Gastrocnemius medialis (tissue), 4 donors: ENCODE data around the gene EVX2. TPM values are rescaled to one million over a fixed set of nuclear protein-coding genes. Genes with fewer than 3 reads are reported as not detected.

Experiments
- ATAC-seq, 2 donors: fragments of 150-250 bp; one replicate each; pipeline ENCODE4 v1.9.1; 2016
- DNase-seq, 2 donors: peaks; one replicate each; pipeline ENCODE4 v3.0.0-alpha.2; 2019
- H3K27ac ChIP-seq, 4 donors: fragments of 200-600 bp; sonication (generic); 1 replicate in 1 of 4; 2 replicates in 3 of 4; pipeline ENCODE4 v1.5.1; 2016 to 2018; ENCODE audit warnings: mild to moderate bottlenecking in 2 of 4, moderate library complexity in 1 of 4
- H3K27me3 ChIP-seq, 3 donors: fragments of 200-600 bp; sonication (generic) in 2 of 3; 1 replicate in 1 of 3; 2 replicates in 2 of 3; pipeline versions ENCODE4 v1.5.1 to v1.6.0; 2016 to 2019; ENCODE audit warnings: mild to moderate bottlenecking in 1 of 3, moderate library complexity in 1 of 3
- H3K36me3 ChIP-seq, 2 donors: fragments of 200-600 bp; sonication (generic) in 1 of 2; one replicate each; pipeline ENCODE4 v1.5.1; 2017 to 2018
- H3K4me1 ChIP-seq, 2 donors: fragments of 200-600 bp; sonication (generic) in 1 of 2; one replicate each; pipeline ENCODE4 v1.5.1; 2016 to 2017; ENCODE audit warnings: mild to moderate bottlenecking in 2 of 2
- H3K4me3 ChIP-seq, 4 donors: fragments of 200-600 bp; sonication (generic) in 3 of 4; 1 replicate in 1 of 4; 2 replicates in 3 of 4; pipeline ENCODE4 v1.5.1; 2016 to 2019; ENCODE audit warnings: mild to moderate bottlenecking in 2 of 4
- H3K9me3 ChIP-seq, 3 donors: fragments of 200-600 bp; sonication (generic) in 2 of 3; 1 replicate in 1 of 3; 2 replicates in 2 of 3; pipeline ENCODE4 v1.5.1; 2016 to 2019
- CTCF ChIP-seq, 5 experiments: fragments of 450-650 bp in 3 of 5; fragments of 200-600 bp in 2 of 5; sonication (generic) in 2 of 5; IDR thresholded peaks in 4 of 5; conservative IDR thresholded peaks in 1 of 5; 1 replicate in 4 of 5; 2 replicates in 1 of 5; pipeline ENCODE4 v1.5.1; 2016 to 2019; ENCODE audit warnings: antibody characterized with exemption in 5 of 5, mild to moderate bottlenecking in 3 of 5, moderate library complexity in 3 of 5
- POLR2A ChIP-seq, 2 donors: fragments of 450-650 bp; IDR thresholded peaks; one replicate each; pipeline ENCODE4 v1.6.1; 2017; ENCODE audit warnings: antibody characterized with exemption in 2 of 2, mild to moderate bottlenecking in 2 of 2, moderate library complexity in 2 of 2
- in situ Hi-C, 4 donors: fragments of 200-750 bp; cut with MboI; loops; one replicate each; pipeline versions ENCODE4 v1.15.0 to v1.8.0; 2017; ENCODE audit warnings: low sequenced_read_pairs in 4 of 4
- intact Hi-C: fragments of 100-400 bp; cut with DNase I; formaldehyde crosslinking; loops from one replicate; pipeline ENCODE4 v1.15.1; 2023; ENCODE audit warnings: low total_unique reads
- total RNA-seq, 4 donors: library from RNA; depleted of rRNA; stranded (reverse); fragments of >200 nt; gene quantifications; one replicate each; pipeline versions ENCODE4 v1.1.0 to v1.2.3, GENCODE V29; 2016

Gene EVX2
- total RNA-seq, 4 donors from 2014 or later: not detected

DNA sequence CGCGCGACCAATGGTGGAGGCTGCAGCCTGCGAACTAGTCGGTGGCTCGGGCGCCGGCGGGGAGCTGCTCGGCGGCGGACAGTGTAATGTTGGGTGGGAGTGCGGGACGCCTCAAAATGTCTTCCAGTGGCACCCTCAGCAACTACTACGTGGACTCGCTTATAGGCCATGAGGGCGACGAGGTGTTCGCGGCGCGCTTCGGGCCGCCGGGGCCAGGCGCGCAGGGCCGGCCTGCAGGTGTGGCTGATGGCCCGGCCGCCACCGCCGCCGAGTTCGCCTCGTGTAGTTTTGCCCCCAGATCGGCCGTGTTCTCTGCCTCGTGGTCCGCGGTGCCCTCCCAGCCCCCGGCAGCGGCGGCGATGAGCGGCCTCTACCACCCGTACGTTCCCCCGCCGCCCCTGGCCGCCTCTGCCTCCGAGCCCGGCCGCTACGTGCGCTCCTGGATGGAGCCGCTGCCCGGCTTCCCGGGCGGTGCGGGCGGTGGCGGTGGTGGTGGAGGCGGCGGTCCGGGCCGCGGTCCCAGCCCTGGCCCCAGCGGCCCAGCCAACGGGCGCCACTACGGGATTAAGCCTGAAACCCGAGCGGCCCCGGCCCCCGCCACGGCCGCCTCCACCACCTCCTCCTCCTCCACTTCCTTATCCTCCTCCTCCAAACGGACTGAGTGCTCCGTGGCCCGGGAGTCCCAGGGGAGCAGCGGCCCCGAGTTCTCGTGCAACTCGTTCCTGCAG, 39.1 kb upstream of the EVX2 start, which contains the start of gene HOXD9:
Gene HOXD9 (plus strand): TSS at position 37 of the 728 bp plus-strand sequence. CDS start 50 bp downstream, at position 87.
- Histone ChIP-seq H3K27ac (peak within 1 kb of the TSS; percentile 32 to 84 (median 66)), H3K27me3 (peaks cover 54 to 81% (median 71%) of the 10 kb centered on the region in 3 donors), H3K9me3 (no peaks in the 10 kb centered on the region), H3K4me3 (peak within 1 kb of the TSS; percentile 60 to 73 (median 70)), H3K4me1 (peaks cover 9 to 14% of the 10 kb centered on the region in 2 donors), H3K36me3 (no peaks in the 10 kb centered on the region)
- TF ChIP-seq CTCF (IDR thresholded peaks at IDR 0.05 in 4 of 5, conservative IDR thresholded peaks at IDR 0.05 in 1 of 5) (no peak), POLR2A (IDR thresholded peaks at IDR 0.05) (peak in 1 of 2 donors; percentile 47)
- peak; percentile 53 to 60 for DNase-seq
- peak; percentile 76 to 90 for ATAC-seq
- in situ Hi-C loops (loop anchor here in 3 of 4 donors (10.0 to 25.0 kb wide), 2 partner anchors 512 to 689 kb away; no protein-coding TSS in a partner anchor), intact Hi-C loops (loop anchor here (10.0 kb wide), 1 partner anchor 1022 kb away; no protein-coding TSS in a partner anchor)

DNA sequence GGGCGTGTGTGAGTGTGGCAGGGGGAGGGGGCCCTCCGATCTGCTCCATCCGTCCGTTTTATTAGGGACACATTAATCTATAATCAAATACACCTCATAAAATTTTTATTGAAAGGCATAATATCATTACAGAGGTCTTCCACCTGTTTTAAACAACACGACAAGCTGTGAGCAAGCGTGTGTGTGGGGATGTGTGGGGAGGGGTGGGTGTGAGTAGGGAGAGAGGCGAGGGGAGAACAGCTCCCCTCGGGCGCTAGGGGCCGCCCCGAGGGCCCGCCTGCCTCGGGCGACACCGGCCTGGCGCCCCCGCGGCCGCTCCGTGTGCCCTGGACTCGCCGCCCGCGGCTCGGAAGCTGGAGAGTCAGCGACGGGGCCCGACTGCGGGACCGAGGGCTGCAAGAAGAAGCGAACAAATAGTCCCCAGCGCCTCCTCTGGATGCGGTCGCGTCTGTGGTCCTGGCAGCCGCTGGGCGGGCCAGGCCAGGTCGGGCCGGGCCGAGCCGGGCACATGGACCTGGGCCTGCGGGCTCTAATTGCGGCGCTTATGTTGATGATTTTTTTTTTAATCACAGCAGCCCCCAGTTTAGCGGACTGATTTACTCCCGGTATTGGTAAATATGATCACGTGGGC, 38.4 kb upstream of the EVX2 start:
- peaks cover 9 to 14% of the 10 kb centered on the region in 2 donors for H3K4me1 ChIP-seq
- peak overlapping the region; percentile 32 to 84 (median 66) for H3K27ac ChIP-seq
- TF ChIP-seq POLR2A (IDR thresholded peaks at IDR 0.05) (no peak), CTCF (IDR thresholded peaks at IDR 0.05 in 4 of 5, conservative IDR thresholded peaks at IDR 0.05 in 1 of 5) (no peak)
- no peaks in the 10 kb centered on the region for H3K36me3 ChIP-seq
- intact Hi-C loops: loop anchor here (10.0 kb wide), 1 partner anchor 1023 kb away; no protein-coding TSS in a partner anchor
- ATAC-seq: peak; percentile 18 to 50
- in situ Hi-C loops: loop anchor here in 3 of 4 donors (10.0 to 25.0 kb wide), 2 partner anchors 513 to 690 kb away; no protein-coding TSS in a partner anchor
- peaks cover 61 to 81% (median 77%) of the 10 kb centered on the region in 3 donors for H3K27me3 ChIP-seq
- H3K4me3 ChIP-seq: peak overlapping the region; percentile 60 to 73 (median 70)
- DNase-seq: no peak
- H3K9me3 ChIP-seq: no peaks in the 10 kb centered on the region

DNA sequence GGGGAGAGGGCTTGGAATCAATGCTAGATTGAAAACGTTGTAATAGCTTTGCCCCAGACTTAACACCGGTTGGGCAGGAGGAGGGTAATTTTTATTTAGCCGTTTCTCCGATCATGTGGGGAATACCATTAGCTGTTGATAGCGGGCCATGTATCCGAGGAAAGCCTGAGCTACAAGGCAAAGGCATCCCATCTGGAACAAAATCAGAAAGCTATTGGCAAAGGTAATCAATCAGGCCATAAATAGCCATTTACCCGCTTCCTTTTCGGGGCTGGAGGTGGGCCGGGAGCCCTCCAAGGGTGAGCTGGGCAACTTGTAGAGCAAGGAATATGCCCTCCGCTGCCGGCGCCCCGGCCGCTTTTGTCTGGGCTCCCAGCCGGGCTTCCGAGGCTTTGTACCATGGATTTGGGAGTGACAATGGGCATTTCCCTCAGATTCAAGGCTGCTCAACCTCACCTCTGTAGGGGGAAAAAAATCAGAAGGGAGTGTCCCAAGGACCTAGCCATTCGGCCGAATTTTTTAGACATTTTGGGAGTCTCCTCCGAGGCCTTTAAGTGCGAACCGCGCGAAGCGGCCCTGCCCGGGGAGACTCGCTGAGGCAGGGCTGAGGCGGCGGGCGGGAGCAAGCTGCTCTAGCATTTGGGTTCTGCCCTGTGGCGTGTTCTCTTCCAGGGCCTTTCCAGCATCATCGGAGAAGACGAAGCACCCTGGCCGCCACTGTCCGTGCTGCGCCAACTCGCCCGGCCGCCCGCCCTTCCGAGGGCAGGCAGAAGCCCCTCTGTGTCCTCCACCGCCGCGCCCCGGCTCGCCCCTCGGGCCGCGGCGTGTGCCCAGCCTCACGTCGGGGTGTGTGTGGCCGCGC, 37.7 kb upstream of the EVX2 start:
- intact Hi-C loops (loop anchor here (10.0 kb wide), 1 partner anchor 1023 kb away; no protein-coding TSS in a partner anchor), in situ Hi-C loops (loop anchor here in 3 of 4 donors (10.0 to 25.0 kb wide), 2 partner anchors 513 to 691 kb away; no protein-coding TSS in a partner anchor)
- no peak for DNase-seq
- ATAC-seq: no peak
- Histone ChIP-seq H3K4me1 (peaks cover 5 to 14% of the 10 kb centered on the region in 2 donors), H3K36me3 (no peaks in the 10 kb centered on the region), H3K27me3 (peaks cover 68 to 85% (median 83%) of the 10 kb centered on the region in 3 donors), H3K27ac (peak overlapping the region in 1 of 4 donors; percentile 84), H3K9me3 (no peaks in the 10 kb centered on the region), H3K4me3 (peak overlapping the region; percentile 60 to 73 (median 70))
- TF ChIP-seq POLR2A (IDR thresholded peaks at IDR 0.05): no peak
- TF ChIP-seq CTCF (IDR thresholded peaks at IDR 0.05 in 4 of 5, conservative IDR thresholded peaks at IDR 0.05 in 1 of 5): no peak
